Psoas muscle (tissue), 8 donors: ENCODE results near the gene KIAA1210. TPM values are rescaled to one million over a fixed set of nuclear protein-coding genes. Genes with fewer than 3 reads are reported as not detected.

Experiments used
- ATAC-seq, 4 donors: fragments of 200-7000 bp; cut with Tn5 transposase; one replicate each; pipeline ENCODE4 v1.9.1; 2020; ENCODE audit warnings: moderate library complexity in 3 of 4, mild to moderate bottlenecking in 2 of 4
- DNase-seq, 2 donors: peaks; one replicate each; pipeline ENCODE4 v3.0.0-alpha.2; 2020
- H3K27ac ChIP-seq: fragments of 200-600 bp; one replicate; pipeline ENCODE4 v1.8.0; 2022
- H3K27me3 ChIP-seq, 3 donors: fragments of 200-600 bp in 1 of 3; one replicate each; pipeline versions ENCODE4 v1.6.1 to v1.8.0; 2013 to 2022; ENCODE audit warnings: low read length in 2 of 3, mild to moderate bottlenecking in 2 of 3, moderate library complexity in 1 of 3; ENCODE audit not compliant: insufficient read depth in 3 of 3
- H3K36me3 ChIP-seq, 2 donors: fragments of 200-600 bp in 1 of 2; one replicate each; pipeline versions ENCODE4 v1.6.1 to v1.8.0; 2013 to 2022; ENCODE audit warnings: low read depth in 1 of 2, mild to moderate bottlenecking in 1 of 2, moderate library complexity in 1 of 2; ENCODE audit not compliant: insufficient read depth in 1 of 2
- H3K4me1 ChIP-seq: fragments of 200-600 bp; one replicate; pipeline ENCODE4 v1.8.0; 2022
- H3K4me3 ChIP-seq: fragments of 200-600 bp; one replicate; pipeline ENCODE4 v1.8.0; 2022; ENCODE audit warnings: mild to moderate bottlenecking
- H3K9me3 ChIP-seq: fragments of 200-600 bp; one replicate; pipeline ENCODE4 v1.8.0; 2022
- CTCF ChIP-seq: fragments of 200-600 bp; IDR thresholded peaks from one replicate; pipeline ENCODE4 v1.8.0; 2022; ENCODE audit warnings: antibody characterized with exemption
- WGBS, 3 donors: extraction: QIAGEN DNeasy Blood & Tissue Kit; methylation state at CpG; one replicate each; pipeline versions ENCODE4 v1.1.6 to v1.1.7; 2013; 5-methylcytosine and 5-hydroxymethylcytosine counted together
- intact Hi-C, 2 donors: fragments of 100-400 bp; cut with DNase I; formaldehyde crosslinking; loops; one replicate each; pipeline versions ENCODE4 v1.11.0 to v1.14.2; 2022
- polyA plus RNA-seq, 3 donors: library from polyadenylated mRNA; stranded (reverse); fragments of 200-250 nt; gene quantifications; one replicate each; pipeline ENCODE4 v1.2.3, GENCODE V29; 2013
- total RNA-seq, 4 donors: library from RNA; stranded (reverse); fragmentation: NEBNext Ultra II Directional in 2 of 4; extraction: Animal tissue kit (Norgen Biotek cat#: 25700) in 2 of 4; gene quantifications; one replicate each; pipeline versions ENCODE4 v1.2.1 to v1.2.4, GENCODE V29; 2021 to 2023
- donor health status: healthy with polysubstance abuse.
- donor health status: DM: no; HTN: no; CAD: no; lungs with moderate emphysema.
- donor health status: Bipolar disorder and iron deficiency.
- donor health status: healthy.
- donor health status: DM: yes; HTN: yes; CAD: no.
- donor health status: DM: no; HTN: no; CAD: no.
- donor health status: DM: no; HTN: no; CAD: no.
- donor health status: DM: yes; HTN: yes; CAD: no.

KIAA1210 gene
- total and polyA plus RNA-seq, 7 donors = not detected

- H3K36me3 ChIP-seq = no peaks in the 10 kb centered on the region
- H3K9me3 ChIP-seq = no peaks in the 10 kb centered on the region
- intact Hi-C loops = no loop called here
- peaks cover 1% of the 10 kb centered on the region for H3K4me1 ChIP-seq
- H3K27me3 ChIP-seq = no peaks in the 10 kb centered on the region
- H3K27ac ChIP-seq = no peak overlapping the region
- WGBS, 3 donors = 81 to 100% (median 85%) methylated on average over 2 of the region's 2 CpGs
- DNase-seq (no peak), ATAC-seq (no peak)
- TF ChIP-seq CTCF = no peak
- H3K4me3 ChIP-seq = no peak overlapping the region
Observed at GRCh38 chrX:119045884-119046283, 81.7 kb downstream of the KIAA1210 start.

GRCh38 chrX:119042996-119043395 is 84.6 kb downstream of the KIAA1210 start:
- peaks cover 4% of the 10 kb centered on the region for H3K4me1 ChIP-seq
- no peaks in the 10 kb centered on the region for H3K9me3 ChIP-seq
- TF ChIP-seq CTCF = no peak
- H3K27me3 ChIP-seq = no peaks in the 10 kb centered on the region
- intact Hi-C loops = no loop called here
- DNase-seq (no peak), ATAC-seq (no peak)
- H3K27ac ChIP-seq = no peak overlapping the region
- WGBS, 3 donors = 83 to 97% (median 93%) methylated on average over 1 of the region's 1 CpG
- no peaks in the 10 kb centered on the region for H3K36me3 ChIP-seq
- H3K4me3 ChIP-seq = no peak overlapping the region

DNA sequence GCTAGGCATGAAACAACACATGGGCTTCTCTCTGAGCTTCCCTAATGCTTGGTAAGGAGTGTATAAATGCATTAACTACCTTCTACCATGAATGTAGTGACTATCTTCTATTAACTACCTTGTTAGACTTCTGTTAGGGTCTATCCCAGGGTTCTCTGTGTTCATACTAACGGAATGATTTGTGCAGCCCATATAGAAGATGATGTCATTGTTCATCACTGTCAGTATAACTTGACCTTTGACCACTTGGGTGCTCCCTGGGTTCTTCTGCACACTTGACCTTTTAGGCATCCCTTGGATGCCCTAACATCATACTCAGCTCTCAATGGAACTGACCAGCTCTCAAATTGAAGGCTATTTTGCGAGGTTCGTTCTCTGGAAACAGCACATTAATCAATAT is 85.6 kb downstream of the KIAA1210 start:
- no peaks in the 10 kb centered on the region for H3K27me3 ChIP-seq
- ATAC-seq = no peak
- no peak for DNase-seq
- intact Hi-C loops = no loop called here
- no peaks in the 10 kb centered on the region for H3K36me3 ChIP-seq
- no peak overlapping the region for H3K27ac ChIP-seq
- WGBS, 3 donors = 84 to 98% (median 94%) methylated on average over 3 of the region's 3 CpGs
- peaks cover 4% of the 10 kb centered on the region for H3K4me1 ChIP-seq
- H3K4me3 ChIP-seq = no peak overlapping the region
- no peak for TF ChIP-seq CTCF
- no peaks in the 10 kb centered on the region for H3K9me3 ChIP-seq

DNA sequence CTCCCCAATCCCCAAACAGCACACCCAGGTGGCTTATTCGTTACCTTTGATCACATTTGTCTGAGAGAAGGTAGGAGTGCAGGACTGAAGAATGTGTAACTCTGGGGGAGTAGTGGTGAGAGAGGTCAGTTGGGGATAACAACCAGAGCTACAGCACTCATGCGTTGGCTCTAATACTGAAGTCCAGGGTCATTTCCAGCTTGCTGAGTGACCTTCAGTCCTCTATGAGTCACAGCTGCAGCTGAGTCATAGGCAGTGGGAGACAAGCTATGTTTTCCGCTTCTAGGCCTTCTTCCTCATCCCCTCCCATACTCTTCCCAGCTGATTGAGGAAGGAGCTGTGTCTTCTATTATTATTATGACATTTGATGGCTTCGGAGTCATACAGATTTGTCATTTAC is 86.4 kb downstream of the KIAA1210 start:
- Histone ChIP-seq H3K27me3 (no peaks in the 10 kb centered on the region), H3K4me1 (peaks cover 4% of the 10 kb centered on the region), H3K4me3 (no peak overlapping the region), H3K9me3 (no peaks in the 10 kb centered on the region), H3K27ac (no peak overlapping the region), H3K36me3 (no peaks in the 10 kb centered on the region)
- TF ChIP-seq CTCF = no peak
- WGBS, 3 donors = 31 to 50% (median 34%) methylated on average over 4 of the region's 4 CpGs
- intact Hi-C loops = no loop called here
- DNase-seq = peak in 1 of 2 donors; percentile 49
- ATAC-seq = peak; percentile 79 to 92 (median 84)

DNA sequence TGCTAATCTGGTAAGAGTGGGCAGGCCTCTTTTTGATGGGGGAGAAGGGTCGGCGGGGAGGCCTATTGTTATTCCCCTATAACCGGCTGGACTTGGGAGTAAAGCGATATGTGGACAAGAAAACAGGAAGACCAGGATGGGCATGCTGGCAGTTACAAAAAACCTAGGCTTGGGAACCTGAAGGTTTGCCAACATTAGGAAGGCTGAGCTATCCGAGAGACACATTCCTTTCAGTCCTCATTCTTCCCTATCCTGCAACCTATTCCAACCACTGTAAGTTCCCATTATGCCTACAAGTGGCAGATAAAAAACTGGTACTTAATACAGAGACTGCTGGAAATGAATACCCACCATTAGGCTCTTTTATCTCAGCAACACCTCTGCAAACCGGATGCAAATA is 87.2 kb downstream of the KIAA1210 start:
- Histone ChIP-seq H3K9me3 (no peaks in the 10 kb centered on the region), H3K27me3 (no peaks in the 10 kb centered on the region), H3K4me3 (no peak overlapping the region), H3K27ac (no peak overlapping the region), H3K4me1 (peaks cover 4% of the 10 kb centered on the region), H3K36me3 (no peaks in the 10 kb centered on the region)
- 47 to 62% (median 55%) methylated on average over 6 of the region's 6 CpGs for WGBS, 3 donors
- TF ChIP-seq CTCF = no peak
- ATAC-seq (no peak), DNase-seq (no peak)
- intact Hi-C loops = no loop called here
